HG02623 (cell line): ENCODE data around the gene PTGIS.

Experiments used
- ATAC-seq: cut with Tn5 transposase; IDR thresholded peaks from one replicate; pipeline ENCODE4 v1.9.1; 2021; ENCODE audit warnings: moderate library complexity; ENCODE audit not compliant: unreplicated experiment

The PTGIS gene

GRCh38 chr20:49532285-49532946 lies 35.5 kb downstream of the PTGIS start:
- no peak for ATAC-seq

GRCh38 chr20:49529470-49529869 lies 38.5 kb downstream of the PTGIS start:
- ATAC-seq: no peak

GRCh38 chr20:49526568-49526967 lies 41.4 kb downstream of the PTGIS start:
- no peak for ATAC-seq

GRCh38 chr20:49526056-49526455 lies 41.9 kb downstream of the PTGIS start:
- ATAC-seq: no peak

GRCh38 chr20:49523767-49524360 lies 44.1 kb downstream of the PTGIS start:
- ATAC-seq: no peak

- ATAC-seq: no peak
Observed at GRCh38 chr20:49521356-49521755, 46.6 kb downstream of the PTGIS start.

GRCh38 chr20:49519777-49520359 lies 48.1 kb downstream of the PTGIS start:
- no peak for ATAC-seq

- ATAC-seq: no peak
Observed at GRCh38 chr20:49519212-49519712, 48.7 kb downstream of the PTGIS start.

GRCh38 chr20:49518576-49518975 lies 49.4 kb downstream of the PTGIS start:
- ATAC-seq: no peak

GRCh38 chr20:49517805-49518100 lies 50.2 kb downstream of the PTGIS start:
- no peak for ATAC-seq

GRCh38 chr20:49516916-49517804 lies 50.8 kb downstream of the PTGIS start:
- no peak for ATAC-seq

GRCh38 chr20:49515586-49515985 lies 52.4 kb downstream of the PTGIS start:
- no peak for ATAC-seq

GRCh38 chr20:49513517-49513916 lies 54.4 kb downstream of the PTGIS start:
- ATAC-seq: no peak

- ATAC-seq: no peak
Observed at GRCh38 chr20:49513009-49513408, 54.9 kb downstream of the PTGIS start.

- ATAC-seq: no peak
Observed at GRCh38 chr20:49511788-49512525, 56.0 kb downstream of the PTGIS start.

- no peak for ATAC-seq
Observed at GRCh38 chr20:49510562-49511122, 57.3 kb downstream of the PTGIS start.

- no peak for ATAC-seq
Observed at GRCh38 chr20:49508435-49509199, 59.3 kb downstream of the PTGIS start.

- no peak for ATAC-seq
Observed at GRCh38 chr20:49507741-49508434, 60.0 kb downstream of the PTGIS start.

GRCh38 chr20:49505518-49505917 lies 62.4 kb downstream of the PTGIS start:
- ATAC-seq: no peak
